GM12878 (cell line): Measurements from ENCODE around the gene HSPA2. TPM values are rescaled to one million over a fixed set of nuclear protein-coding genes. Genes with fewer than 3 reads are reported as not detected.

Experiments used
- CHD2 ChIP-seq: IDR thresholded peaks from 2 replicates; pipeline ENCODE4 v1.6.1; 2011; ENCODE audit warnings: low read depth, low read length, improper control_type of control experiment, borderline replicate concordance
- EZH2 ChIP-seq: IDR thresholded peaks from 2 replicates; pipeline ENCODE4 v1.6.1; 2012; ENCODE audit warnings: low read depth, mild to moderate bottlenecking, control low read depth, inconsistent platforms, low read length, borderline replicate concordance; ENCODE audit not compliant: control insufficient read depth
- FOXM1 ChIP-seq: IDR thresholded peaks from 2 replicates; pipeline ENCODE4 v1.6.1; 2012; ENCODE audit warnings: low read depth, mild to moderate bottlenecking, inconsistent platforms, low read length, moderate library complexity
- HDAC2 ChIP-seq: fragments of 200-600 bp; sonication (generic); IDR thresholded peaks from 2 replicates; pipeline ENCODE4 v1.6.1; 2017
- KAT2A ChIP-seq: conservative IDR thresholded peaks from 2 replicates; pipeline ENCODE4 v1.6.1; 2011; ENCODE audit warnings: low read depth, low read length; ENCODE audit not compliant: control insufficient read depth
- POLR2A ChIP-seq: IDR thresholded peaks from 2 replicates; pipeline ENCODE4 v1.6.1; 2011; ENCODE audit warnings: low read depth, mild to moderate bottlenecking, low read length
- RAD21 ChIP-seq: IDR thresholded peaks from 2 replicates; pipeline ENCODE4 v1.6.1; 2011; ENCODE audit warnings: mild to moderate bottlenecking, low read depth, low read length, moderate library complexity; ENCODE audit not compliant: insufficient read depth
- SMC3 ChIP-seq: IDR thresholded peaks from 2 replicates; pipeline ENCODE4 v1.6.1; 2011; ENCODE audit warnings: low read length, improper control_type of control experiment, borderline replicate concordance
- TARDBP ChIP-seq: IDR thresholded peaks from 2 replicates; pipeline ENCODE4 v1.6.1; 2016; ENCODE audit warnings: borderline replicate concordance
- TCF7 ChIP-seq: IDR thresholded peaks from 2 replicates; pipeline ENCODE4 v1.6.1; 2014; ENCODE audit warnings: antibody characterized with exemption, borderline replicate concordance
- ZNF384 ChIP-seq: IDR thresholded peaks from 2 replicates; pipeline ENCODE4 v1.6.1; 2012; ENCODE audit warnings: low read depth, mild to moderate bottlenecking, low read length, improper control_type of control experiment, borderline replicate concordance
- polyA plus RNA-seq, 11 experiments: library from polyadenylated mRNA; depleted of rRNA in 4 of 11; unstranded in 6 of 11; stranded (reverse) in 5 of 11; fragments of >200 nt; fragmentation: Nextera tagmentation in 4 of 11; fragmentation: Illumina TruSeq in 1 of 11; extraction: Ambion mirVana in 4 of 11; extraction: Trizol in 1 of 11; gene quantifications; 1 replicate in 1 of 11; 2 replicates in 10 of 11; pipeline versions ENCODE4 v1.2.1 to v1.2.3, GENCODE V29; 2011 to 2016; ENCODE audit warnings: inconsistent platforms in 2 of 11, missing spikeins in 2 of 11, low read depth in 1 of 11
- total RNA-seq, 4 experiments: library from RNA; depleted of rRNA in 3 of 4; stranded (reverse); fragments of >200 nt in 3 of 4; fragmentation: Illumina TruSeq in 1 of 4; extraction: Trizol in 1 of 4; gene quantifications; 2 replicates each; pipeline versions ENCODE4 v1.2.1 to v1.2.3, GENCODE V29; 2013 to 2021
- TF ChIP-seq, protein P1 (sequence below): fragments of 450-650 bp; IDR thresholded peaks from 2 replicates; pipeline ENCODE4 v1.6.1; 2017; ENCODE audit warnings: mild to moderate bottlenecking, low read depth, inconsistent platforms; ENCODE audit not compliant: poor library complexity, severe bottlenecking
- TF ChIP-seq, protein P2 (sequence below): IDR thresholded peaks from 2 replicates; pipeline ENCODE4 v1.6.1; 2011; ENCODE audit warnings: borderline replicate concordance, low read depth, mild to moderate bottlenecking, moderate library complexity, low read length; ENCODE audit not compliant: insufficient read depth, poor library complexity, severe bottlenecking
- TF ChIP-seq, protein P3 (sequence below): fragments of 150-350 bp; IDR thresholded peaks from 2 replicates; pipeline ENCODE4 v1.6.1; 2014; ENCODE audit warnings: mild to moderate bottlenecking, low read depth, low read length
- TF ChIP-seq, protein P4 (sequence below): IDR thresholded peaks from 2 replicates; pipeline ENCODE4 v1.6.1; 2012; ENCODE audit warnings: mild to moderate bottlenecking, low read depth, low read length

The HSPA2 gene
- total and polyA plus RNA-seq, 10 of the 15 experiments (the other 5 are each of a cell fraction or from before 2014, with no cell fraction given): 0.02 to 1.2 (median 0.65) TPM

DNA sequence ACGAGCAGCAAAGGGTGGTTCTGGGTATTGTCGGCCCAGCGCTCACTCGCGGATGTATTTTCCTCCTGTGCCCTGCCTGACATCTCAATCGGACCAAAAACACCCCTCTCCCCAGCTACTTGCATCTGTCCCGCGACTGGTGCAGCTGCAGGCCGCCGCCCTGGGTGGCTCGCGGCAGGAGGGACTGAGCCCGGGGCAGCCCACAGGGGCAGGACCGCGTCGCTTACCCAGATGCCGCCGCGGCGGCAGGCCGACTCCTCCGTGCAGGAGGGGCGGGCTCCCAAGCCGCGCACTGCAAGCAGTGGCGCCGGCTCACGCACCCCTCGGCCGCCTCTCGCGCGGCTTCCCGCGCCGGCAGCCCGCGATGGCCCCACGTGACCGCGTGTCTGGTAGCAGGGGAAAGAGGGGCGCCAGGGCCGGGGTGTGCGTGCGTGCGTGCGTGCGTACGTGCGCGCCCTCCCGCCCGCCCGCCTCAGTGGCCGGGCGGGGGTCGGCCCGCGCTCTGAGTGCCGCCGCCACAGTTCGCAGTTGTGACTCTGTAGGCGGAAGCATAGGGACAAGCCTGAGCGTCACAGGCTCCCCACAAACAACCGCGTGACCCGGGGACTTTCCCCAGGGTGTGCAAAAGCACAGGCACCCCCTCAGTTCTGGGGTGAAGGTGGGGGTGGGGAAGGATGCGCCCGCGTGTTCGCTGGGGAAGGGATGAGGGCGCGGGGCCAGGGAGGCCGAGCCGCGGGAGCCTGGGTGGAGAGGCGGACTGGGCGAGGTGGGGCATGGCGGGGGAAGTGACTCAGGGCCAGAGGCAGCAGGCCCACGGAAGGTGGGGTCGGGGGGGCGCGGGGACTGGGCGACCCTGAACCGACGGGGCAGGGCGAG is 36.9 kb upstream of the HSPA2 start, which contains the start of gene ZBTB25 (continued):
- TF ChIP-seq, protein P1, sequence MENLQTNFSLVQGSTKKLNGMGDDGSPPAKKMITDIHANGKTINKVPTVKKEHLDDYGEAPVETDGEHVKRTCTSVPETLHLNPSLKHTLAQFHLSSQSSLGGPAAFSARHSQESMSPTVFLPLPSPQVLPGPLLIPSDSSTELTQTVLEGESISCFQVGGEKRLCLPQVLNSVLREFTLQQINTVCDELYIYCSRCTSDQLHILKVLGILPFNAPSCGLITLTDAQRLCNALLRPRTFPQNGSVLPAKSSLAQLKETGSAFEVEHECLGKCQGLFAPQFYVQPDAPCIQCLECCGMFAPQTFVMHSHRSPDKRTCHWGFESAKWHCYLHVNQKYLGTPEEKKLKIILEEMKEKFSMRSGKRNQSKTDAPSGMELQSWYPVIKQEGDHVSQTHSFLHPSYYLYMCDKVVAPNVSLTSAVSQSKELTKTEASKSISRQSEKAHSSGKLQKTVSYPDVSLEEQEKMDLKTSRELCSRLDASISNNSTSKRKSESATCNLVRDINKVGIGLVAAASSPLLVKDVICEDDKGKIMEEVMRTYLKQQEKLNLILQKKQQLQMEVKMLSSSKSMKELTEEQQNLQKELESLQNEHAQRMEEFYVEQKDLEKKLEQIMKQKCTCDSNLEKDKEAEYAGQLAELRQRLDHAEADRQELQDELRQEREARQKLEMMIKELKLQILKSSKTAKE: no peak
- TF ChIP-seq TCF7: no peak
- TF ChIP-seq ZNF384: no peak
- TF ChIP-seq KAT2A: no peak
- peak; percentile 97 for TF ChIP-seq CHD2
- no peak for TF ChIP-seq TARDBP
- TF ChIP-seq, protein P2, sequence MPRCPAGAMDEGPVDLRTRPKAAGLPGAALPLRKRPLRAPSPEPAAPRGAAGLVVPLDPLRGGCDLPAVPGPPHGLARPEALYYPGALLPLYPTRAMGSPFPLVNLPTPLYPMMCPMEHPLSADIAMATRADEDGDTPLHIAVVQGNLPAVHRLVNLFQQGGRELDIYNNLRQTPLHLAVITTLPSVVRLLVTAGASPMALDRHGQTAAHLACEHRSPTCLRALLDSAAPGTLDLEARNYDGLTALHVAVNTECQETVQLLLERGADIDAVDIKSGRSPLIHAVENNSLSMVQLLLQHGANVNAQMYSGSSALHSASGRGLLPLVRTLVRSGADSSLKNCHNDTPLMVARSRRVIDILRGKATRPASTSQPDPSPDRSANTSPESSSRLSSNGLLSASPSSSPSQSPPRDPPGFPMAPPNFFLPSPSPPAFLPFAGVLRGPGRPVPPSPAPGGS: peak; percentile 83
- TF ChIP-seq, protein P3, sequence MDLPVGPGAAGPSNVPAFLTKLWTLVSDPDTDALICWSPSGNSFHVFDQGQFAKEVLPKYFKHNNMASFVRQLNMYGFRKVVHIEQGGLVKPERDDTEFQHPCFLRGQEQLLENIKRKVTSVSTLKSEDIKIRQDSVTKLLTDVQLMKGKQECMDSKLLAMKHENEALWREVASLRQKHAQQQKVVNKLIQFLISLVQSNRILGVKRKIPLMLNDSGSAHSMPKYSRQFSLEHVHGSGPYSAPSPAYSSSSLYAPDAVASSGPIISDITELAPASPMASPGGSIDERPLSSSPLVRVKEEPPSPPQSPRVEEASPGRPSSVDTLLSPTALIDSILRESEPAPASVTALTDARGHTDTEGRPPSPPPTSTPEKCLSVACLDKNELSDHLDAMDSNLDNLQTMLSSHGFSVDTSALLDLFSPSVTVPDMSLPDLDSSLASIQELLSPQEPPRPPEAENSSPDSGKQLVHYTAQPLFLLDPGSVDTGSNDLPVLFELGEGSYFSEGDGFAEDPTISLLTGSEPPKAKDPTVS: 0 out of 2 replicates have a peak, but pooled peaks have one; percentile 54
- TF ChIP-seq, protein P4, sequence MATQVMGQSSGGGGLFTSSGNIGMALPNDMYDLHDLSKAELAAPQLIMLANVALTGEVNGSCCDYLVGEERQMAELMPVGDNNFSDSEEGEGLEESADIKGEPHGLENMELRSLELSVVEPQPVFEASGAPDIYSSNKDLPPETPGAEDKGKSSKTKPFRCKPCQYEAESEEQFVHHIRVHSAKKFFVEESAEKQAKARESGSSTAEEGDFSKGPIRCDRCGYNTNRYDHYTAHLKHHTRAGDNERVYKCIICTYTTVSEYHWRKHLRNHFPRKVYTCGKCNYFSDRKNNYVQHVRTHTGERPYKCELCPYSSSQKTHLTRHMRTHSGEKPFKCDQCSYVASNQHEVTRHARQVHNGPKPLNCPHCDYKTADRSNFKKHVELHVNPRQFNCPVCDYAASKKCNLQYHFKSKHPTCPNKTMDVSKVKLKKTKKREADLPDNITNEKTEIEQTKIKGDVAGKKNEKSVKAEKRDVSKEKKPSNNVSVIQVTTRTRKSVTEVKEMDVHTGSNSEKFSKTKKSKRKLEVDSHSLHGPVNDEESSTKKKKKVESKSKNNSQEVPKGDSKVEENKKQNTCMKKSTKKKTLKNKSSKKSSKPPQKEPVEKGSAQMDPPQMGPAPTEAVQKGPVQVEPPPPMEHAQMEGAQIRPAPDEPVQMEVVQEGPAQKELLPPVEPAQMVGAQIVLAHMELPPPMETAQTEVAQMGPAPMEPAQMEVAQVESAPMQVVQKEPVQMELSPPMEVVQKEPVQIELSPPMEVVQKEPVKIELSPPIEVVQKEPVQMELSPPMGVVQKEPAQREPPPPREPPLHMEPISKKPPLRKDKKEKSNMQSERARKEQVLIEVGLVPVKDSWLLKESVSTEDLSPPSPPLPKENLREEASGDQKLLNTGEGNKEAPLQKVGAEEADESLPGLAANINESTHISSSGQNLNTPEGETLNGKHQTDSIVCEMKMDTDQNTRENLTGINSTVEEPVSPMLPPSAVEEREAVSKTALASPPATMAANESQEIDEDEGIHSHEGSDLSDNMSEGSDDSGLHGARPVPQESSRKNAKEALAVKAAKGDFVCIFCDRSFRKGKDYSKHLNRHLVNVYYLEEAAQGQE: no peak
- TF ChIP-seq EZH2: no peak
- TF ChIP-seq POLR2A: peak; percentile 85
- TF ChIP-seq FOXM1: no peak
- no peak for TF ChIP-seq RAD21
- no peak for TF ChIP-seq HDAC2
- no peak for TF ChIP-seq SMC3
